Measurements from ENCODE around the gene SGMS1.
"Not testable (repeated sequence)": the region's sequence is repeated elsewhere in the genome, so short reads cannot be mapped to it uniquely, and the experiment has no call there.

SGMS1 gene

GRCh38 chr10:50470798-50471582, 152.8 kb downstream of the SGMS1 start:
- DNase-seq (ENCODE audit: low read depth, low spot score) = no peak

GRCh38 chr10:50470345-50470744, 153.4 kb downstream of the SGMS1 start:
- no peak for DNase-seq (ENCODE audit: low read depth, low spot score)

- DNase-seq (ENCODE audit: low read depth, low spot score) = no peak
These were observed 154.0 kb downstream of the SGMS1 start for GRCh38 chr10:50469778-50470193.

- no peak for DNase-seq (ENCODE audit: low read depth, low spot score)
These were observed 154.5 kb downstream of the SGMS1 start for GRCh38 chr10:50469288-50469687.

- no peak for DNase-seq (ENCODE audit: low read depth, low spot score)
These were observed 156.5 kb downstream of the SGMS1 start for GRCh38 chr10:50467209-50467608.

- no peak for DNase-seq (ENCODE audit: low read depth, low spot score)
These were observed 159.7 kb downstream of the SGMS1 start for GRCh38 chr10:50464004-50464409.

- DNase-seq (ENCODE audit: low read depth, low spot score) = no peak
These were observed 161.9 kb downstream of the SGMS1 start for GRCh38 chr10:50461834-50462233.

GRCh38 chr10:50461123-50461522, 162.6 kb downstream of the SGMS1 start:
- DNase-seq (ENCODE audit: low read depth, low spot score) = no peak

- DNase-seq (ENCODE audit: low read depth, low spot score) = no peak
These were observed 167.0 kb downstream of the SGMS1 start for GRCh38 chr10:50456719-50457118.

GRCh38 chr10:50453940-50454339, 169.8 kb downstream of the SGMS1 start:
- DNase-seq (ENCODE audit: low read depth, low spot score) = no peak

GRCh38 chr10:50452603-50453002, 171.2 kb downstream of the SGMS1 start:
- no peak for DNase-seq (ENCODE audit: low read depth, low spot score)

GRCh38 chr10:50447691-50448090, 176.1 kb downstream of the SGMS1 start:
- no peak for DNase-seq (ENCODE audit: low read depth, low spot score)

GRCh38 chr10:50445777-50446176, 178.0 kb downstream of the SGMS1 start:
- DNase-seq (ENCODE audit: low read depth, low spot score) = not testable (repeated sequence)

GRCh38 chr10:50440489-50440888, 183.3 kb downstream of the SGMS1 start:
- no peak for DNase-seq (ENCODE audit: low read depth, low spot score)

GRCh38 chr10:50439806-50440205, 183.9 kb downstream of the SGMS1 start:
- no peak for DNase-seq (ENCODE audit: low read depth, low spot score)

GRCh38 chr10:50439187-50439586, 184.6 kb downstream of the SGMS1 start:
- no peak for DNase-seq (ENCODE audit: low read depth, low spot score)

GRCh38 chr10:50438049-50438936, 185.5 kb downstream of the SGMS1 start:
- no peak for DNase-seq (ENCODE audit: low read depth, low spot score)

- no peak for DNase-seq (ENCODE audit: low read depth, low spot score)
These were observed 186.5 kb downstream of the SGMS1 start for GRCh38 chr10:50437248-50437647.

GRCh38 chr10:50436805-50437204, 187.0 kb downstream of the SGMS1 start:
- DNase-seq (ENCODE audit: low read depth, low spot score) = no peak

- DNase-seq (ENCODE audit: low read depth, low spot score) = no peak
These were observed 191.3 kb downstream of the SGMS1 start for GRCh38 chr10:50432211-50433009.

- DNase-seq (ENCODE audit: low read depth, low spot score) = no peak
These were observed 192.0 kb downstream of the SGMS1 start for GRCh38 chr10:50431791-50432190.

- no peak for DNase-seq (ENCODE audit: low read depth, low spot score)
These were observed 192.6 kb downstream of the SGMS1 start for GRCh38 chr10:50431133-50431532.
